Neural progenitor cell (in vitro differentiated cells): ENCODE results near the gene GCNT2. TPM values are rescaled to one million over a fixed set of nuclear protein-coding genes. Genes with fewer than 3 reads are reported as not detected.

Experiments used
- DNase-seq: peaks from one replicate; pipeline ENCODE4 v3.0.0-alpha.2; 2016; ENCODE audit warnings: low spot score
- H2AFZ ChIP-seq: fragments of 200-600 bp; sonication (generic); replicated peaks from 2 replicates; pipeline ENCODE4 v1.6.1; 2016; ENCODE audit warnings: antibody characterized with exemption
- H3F3A ChIP-seq: fragments of 200-600 bp; sonication (generic); 2 replicates; pipeline ENCODE4 v1.6.1; 2016; ENCODE audit warnings: antibody characterized with exemption, low read depth
- H3K27ac ChIP-seq: fragments of 200-600 bp; sonication (generic); 2 replicates; pipeline ENCODE4 v1.5.1; 2016; ENCODE audit warnings: mild to moderate bottlenecking
- H3K27me3 ChIP-seq: fragments of 200-600 bp; sonication (generic); 2 replicates; pipeline ENCODE4 v1.6.1; 2016; ENCODE audit warnings: mild to moderate bottlenecking, moderate library complexity
- H3K36me3 ChIP-seq: fragments of 200-600 bp; sonication (generic); 2 replicates; pipeline ENCODE4 v1.5.1; 2016
- H3K4me1 ChIP-seq: fragments of 200-600 bp; sonication (generic); 2 replicates; pipeline ENCODE4 v1.6.1; 2016; ENCODE audit warnings: mixed run types
- H3K4me2 ChIP-seq: fragments of 200-600 bp; sonication (generic); 2 replicates; pipeline ENCODE4 v1.6.1; 2016
- H3K4me3 ChIP-seq: fragments of 200-600 bp; sonication (generic); 2 replicates; pipeline ENCODE4 v1.5.1; 2016
- H3K79me2 ChIP-seq: fragments of 200-600 bp; sonication (generic); 2 replicates; pipeline ENCODE4 v1.6.1; 2016; ENCODE audit warnings: low read depth
- H3K9ac ChIP-seq: fragments of 200-600 bp; sonication (generic); 2 replicates; pipeline ENCODE4 v1.6.1; 2016
- H3K9me3 ChIP-seq: fragments of 200-600 bp; sonication (generic); 2 replicates; pipeline ENCODE4 v1.5.1; 2016; ENCODE audit warnings: low read depth
- H4K20me1 ChIP-seq: fragments of 200-600 bp; sonication (generic); 2 replicates; pipeline ENCODE4 v1.6.1; 2016; ENCODE audit warnings: low read depth
- H3K27ac Mint-ChIP-seq: 3 replicates; pipeline ENCODE4 v1.8.0; 2021; ENCODE audit warnings: mixed read lengths
- H3K27me3 Mint-ChIP-seq: 2 replicates; pipeline ENCODE4 v1.8.0; 2022; ENCODE audit warnings: low read depth, mild to moderate bottlenecking, inconsistent platforms, moderate library complexity, mixed read lengths; ENCODE audit not compliant: insufficient read depth
- H3K36me3 Mint-ChIP-seq: 3 replicates; pipeline ENCODE4 v1.8.0; 2021; ENCODE audit warnings: mixed read lengths
- H3K4me1 Mint-ChIP-seq: 3 replicates; pipeline ENCODE4 v1.8.0; 2021; ENCODE audit warnings: mixed read lengths
- H3K4me3 Mint-ChIP-seq: 3 replicates; pipeline ENCODE4 v1.8.0; 2021; ENCODE audit warnings: mild to moderate bottlenecking, moderate library complexity, mixed read lengths
- H3K9me3 Mint-ChIP-seq: 3 replicates; pipeline ENCODE4 v1.8.0; 2020; ENCODE audit warnings: mixed read lengths
- EZH2 ChIP-seq: fragments of 200-600 bp; sonication (generic); IDR thresholded peaks from 2 replicates; pipeline ENCODE4 v1.6.1; 2017; ENCODE audit warnings: antibody characterized with exemption, mild to moderate bottlenecking, moderate library complexity
- EZH2phosphoT487 ChIP-seq: fragments of 200-600 bp; sonication (generic); IDR thresholded peaks from 2 replicates; pipeline ENCODE4 v1.6.1; 2017; ENCODE audit warnings: antibody characterized with exemption
- total RNA-seq: library from RNA; depleted of rRNA; stranded (reverse); fragments of >200 nt; gene quantifications from 2 replicates; pipeline ENCODE4 v1.2.3, GENCODE V29; 2015; ENCODE audit warnings: low replicate concordance
- TF ChIP-seq, protein P1 (sequence below): fragments of 200-600 bp; sonication (generic); IDR thresholded peaks from 2 replicates; pipeline ENCODE4 v1.5.1; 2017; ENCODE audit warnings: antibody characterized with exemption, mild to moderate bottlenecking

GCNT2 gene
- total RNA-seq, 1 donor from 2014 or later: 48.4 TPM

DNA sequence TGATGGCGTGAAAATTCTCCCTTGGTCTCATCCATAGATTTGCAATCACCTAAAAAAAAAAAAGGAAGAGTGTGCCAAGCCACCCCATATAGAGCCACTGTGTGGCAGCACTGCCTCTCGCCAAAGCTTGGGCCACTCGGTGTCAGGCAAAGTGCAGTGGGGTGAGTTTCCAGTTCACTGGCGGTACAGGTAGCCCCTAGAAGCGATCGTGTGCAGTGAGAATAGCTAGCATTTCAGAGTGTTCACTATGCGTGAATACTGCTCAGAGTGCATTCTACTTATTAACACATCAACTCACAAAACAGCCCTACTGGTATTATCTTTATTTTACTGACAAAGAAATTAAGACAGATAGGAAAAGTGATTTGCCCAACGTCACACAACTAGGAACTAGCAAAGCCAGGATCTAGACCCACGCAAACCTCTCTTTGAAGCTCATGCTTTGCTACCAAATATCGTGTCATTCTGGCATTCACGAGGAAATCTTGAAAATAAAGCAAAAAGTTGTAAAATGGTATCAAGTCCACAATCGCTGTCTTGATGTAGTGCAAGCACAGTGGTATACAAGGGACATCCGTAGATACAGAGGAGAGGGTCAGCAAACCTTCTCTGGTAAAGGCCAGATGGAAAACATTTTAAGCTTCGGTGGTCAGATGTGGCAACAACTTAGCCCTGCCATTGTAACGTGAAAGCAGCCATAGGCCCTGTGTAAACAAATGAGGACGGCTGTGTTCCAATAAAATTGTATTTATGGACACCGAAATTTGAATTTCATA is 10.4 kb upstream of the GCNT2 start:
- Histone ChIP-seq H3K4me3 (no peak overlapping the region), H3K4me1 (peaks cover 3% of the 10 kb centered on the region), H3K36me3 (no peaks in the 10 kb centered on the region), H4K20me1 (no peaks in the 10 kb centered on the region), H3K4me2 (peak overlapping the region; percentile 11), H2AFZ (peak overlapping the region; percentile 52), H3K79me2 (no peaks in the 10 kb centered on the region), H3K9me3 (no peaks in the 10 kb centered on the region), H3K9ac (no peak overlapping the region), H3F3A (no peaks in the 10 kb centered on the region), H3K27ac (no peak overlapping the region), H3K27me3 (no peaks in the 10 kb centered on the region)
- peak; percentile 86 for DNase-seq
- Mint-ChIP-seq H3K4me3 (peak overlapping the region; percentile 47), H3K4me1 (peaks cover 7% of the 10 kb centered on the region), H3K27ac (no peak overlapping the region), H3K9me3 (no peaks in the 10 kb centered on the region), H3K36me3 (no peaks in the 10 kb centered on the region), H3K27me3 (peaks cover 2% of the 10 kb centered on the region)
- no peak for TF ChIP-seq EZH2
- TF ChIP-seq EZH2phosphoT487: no peak
- TF ChIP-seq, protein P1, sequence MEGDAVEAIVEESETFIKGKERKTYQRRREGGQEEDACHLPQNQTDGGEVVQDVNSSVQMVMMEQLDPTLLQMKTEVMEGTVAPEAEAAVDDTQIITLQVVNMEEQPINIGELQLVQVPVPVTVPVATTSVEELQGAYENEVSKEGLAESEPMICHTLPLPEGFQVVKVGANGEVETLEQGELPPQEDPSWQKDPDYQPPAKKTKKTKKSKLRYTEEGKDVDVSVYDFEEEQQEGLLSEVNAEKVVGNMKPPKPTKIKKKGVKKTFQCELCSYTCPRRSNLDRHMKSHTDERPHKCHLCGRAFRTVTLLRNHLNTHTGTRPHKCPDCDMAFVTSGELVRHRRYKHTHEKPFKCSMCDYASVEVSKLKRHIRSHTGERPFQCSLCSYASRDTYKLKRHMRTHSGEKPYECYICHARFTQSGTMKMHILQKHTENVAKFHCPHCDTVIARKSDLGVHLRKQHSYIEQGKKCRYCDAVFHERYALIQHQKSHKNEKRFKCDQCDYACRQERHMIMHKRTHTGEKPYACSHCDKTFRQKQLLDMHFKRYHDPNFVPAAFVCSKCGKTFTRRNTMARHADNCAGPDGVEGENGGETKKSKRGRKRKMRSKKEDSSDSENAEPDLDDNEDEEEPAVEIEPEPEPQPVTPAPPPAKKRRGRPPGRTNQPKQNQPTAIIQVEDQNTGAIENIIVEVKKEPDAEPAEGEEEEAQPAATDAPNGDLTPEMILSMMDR: peak; percentile 85

GRCh38 chr6:10511477-10511876 is 9.7 kb upstream of the GCNT2 start:
- peaks cover 2% of the 10 kb centered on the region for H3K27me3 Mint-ChIP-seq
- no peaks in the 10 kb centered on the region for H3K36me3 Mint-ChIP-seq
- H4K20me1 ChIP-seq: no peaks in the 10 kb centered on the region
- H3K27ac Mint-ChIP-seq: no peak overlapping the region
- H2AFZ ChIP-seq: no peak overlapping the region
- H3K9ac ChIP-seq: no peak overlapping the region
- H3F3A ChIP-seq: no peaks in the 10 kb centered on the region
- H3K27ac ChIP-seq: no peak overlapping the region
- DNase-seq: no peak
- peaks cover 7% of the 10 kb centered on the region for H3K4me1 Mint-ChIP-seq
- no peak overlapping the region for H3K4me3 Mint-ChIP-seq
- no peaks in the 10 kb centered on the region for H3K9me3 Mint-ChIP-seq
- no peaks in the 10 kb centered on the region for H3K36me3 ChIP-seq
- no peak overlapping the region for H3K4me2 ChIP-seq
- H3K9me3 ChIP-seq: no peaks in the 10 kb centered on the region
- no peaks in the 10 kb centered on the region for H3K27me3 ChIP-seq
- peaks cover 3% of the 10 kb centered on the region for H3K4me1 ChIP-seq
- no peaks in the 10 kb centered on the region for H3K79me2 ChIP-seq
- TF ChIP-seq EZH2 (no peak), EZH2phosphoT487 (no peak)
- TF ChIP-seq, protein P1: no peak
- H3K4me3 ChIP-seq: no peak overlapping the region

GRCh38 chr6:10513544-10513943 is 7.6 kb upstream of the GCNT2 start:
- no peaks in the 10 kb centered on the region for H3K27me3 ChIP-seq
- no peak for TF ChIP-seq EZH2phosphoT487
- H3K9ac ChIP-seq: no peak overlapping the region
- Mint-ChIP-seq H3K4me1 (peaks cover 7% of the 10 kb centered on the region), H3K4me3 (no peak overlapping the region), H3K36me3 (no peaks in the 10 kb centered on the region), H3K27me3 (peaks cover 2% of the 10 kb centered on the region), H3K27ac (no peak overlapping the region), H3K9me3 (no peaks in the 10 kb centered on the region)
- H3K9me3 ChIP-seq: no peaks in the 10 kb centered on the region
- no peak overlapping the region for H3K4me3 ChIP-seq
- H3K4me2 ChIP-seq: no peak overlapping the region
- peaks cover 4% of the 10 kb centered on the region for H3K4me1 ChIP-seq
- H3F3A ChIP-seq: peaks cover 9% of the 10 kb centered on the region
- no peaks in the 10 kb centered on the region for H4K20me1 ChIP-seq
- no peak for DNase-seq
- H2AFZ ChIP-seq: no peak overlapping the region
- no peak overlapping the region for H3K27ac ChIP-seq
- no peaks in the 10 kb centered on the region for H3K36me3 ChIP-seq
- H3K79me2 ChIP-seq: no peaks in the 10 kb centered on the region
